ENCODE data around the gene EXOC7. TPM values are rescaled to one million over a fixed set of nuclear protein-coding genes. Genes with fewer than 3 reads are reported as not detected.

Gene EXOC7
- total RNA-seq, 1 experiment from 2014 or later = 126 TPM

DNA sequence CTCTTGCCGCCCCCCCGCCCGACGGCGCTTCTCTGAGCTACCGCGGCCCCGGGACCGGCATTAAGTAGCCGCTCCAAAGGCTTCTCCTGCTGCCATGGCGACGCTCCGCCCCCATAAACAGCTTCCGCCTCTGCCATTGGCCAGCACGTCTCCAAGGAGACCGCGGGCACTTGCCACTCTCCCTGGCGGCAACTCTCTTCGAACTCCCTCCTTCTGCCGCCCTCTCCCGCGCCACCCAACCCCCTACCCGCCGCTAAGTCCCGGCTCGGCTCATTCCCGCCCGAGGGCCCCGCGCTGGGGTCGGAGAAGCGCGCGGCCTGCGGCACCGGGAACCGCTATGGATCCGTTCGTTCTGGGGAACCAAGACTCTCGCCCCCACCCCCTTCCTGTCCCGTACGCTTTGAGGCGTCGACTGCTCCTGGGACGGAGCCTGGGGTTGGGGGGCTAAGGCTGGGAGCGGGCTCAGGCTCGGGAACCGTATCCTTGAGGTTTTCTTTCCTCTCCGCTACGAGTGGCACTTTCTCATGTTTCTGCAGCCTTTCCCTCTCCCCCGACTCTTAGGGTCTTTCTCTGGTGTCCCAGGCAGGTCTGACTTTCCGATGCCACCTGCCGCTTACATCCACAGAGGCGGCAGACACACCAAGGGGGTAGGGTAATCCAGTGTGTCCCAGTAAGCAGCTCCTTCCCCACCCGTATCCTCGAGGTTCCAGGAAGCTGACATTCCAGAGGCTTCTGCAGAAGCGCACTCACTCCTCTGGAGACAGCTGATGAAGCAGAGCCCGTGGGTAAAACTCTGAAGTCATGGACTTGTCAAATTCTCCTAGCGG lies 37.8 kb upstream of the EXOC7 start, which contains the start of gene FOXJ1 (continued):
- TF ChIP-seq USF1 (CRISPR knock-in tag; IDR thresholded peaks at IDR 0.05) = no peak
- TF ChIP-seq, protein P1, sequence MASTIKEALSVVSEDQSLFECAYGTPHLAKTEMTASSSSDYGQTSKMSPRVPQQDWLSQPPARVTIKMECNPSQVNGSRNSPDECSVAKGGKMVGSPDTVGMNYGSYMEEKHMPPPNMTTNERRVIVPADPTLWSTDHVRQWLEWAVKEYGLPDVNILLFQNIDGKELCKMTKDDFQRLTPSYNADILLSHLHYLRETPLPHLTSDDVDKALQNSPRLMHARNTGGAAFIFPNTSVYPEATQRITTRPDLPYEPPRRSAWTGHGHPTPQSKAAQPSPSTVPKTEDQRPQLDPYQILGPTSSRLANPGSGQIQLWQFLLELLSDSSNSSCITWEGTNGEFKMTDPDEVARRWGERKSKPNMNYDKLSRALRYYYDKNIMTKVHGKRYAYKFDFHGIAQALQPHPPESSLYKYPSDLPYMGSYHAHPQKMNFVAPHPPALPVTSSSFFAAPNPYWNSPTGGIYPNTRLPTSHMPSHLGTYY (CRISPR knock-in tag; IDR thresholded peaks at IDR 0.05) = no peak
- peak; percentile 76 for TF ChIP-seq ZNF121 (CRISPR knock-in tag; IDR thresholded peaks at IDR 0.05)
- peak; percentile 36; the same call in 1 of the 2 replicates for TF ChIP-seq TP53 (CRISPR knock-in tag; IDR thresholded peaks at IDR 0.05)
- TF ChIP-seq MYBL2 (CRISPR knock-in tag; IDR thresholded peaks at IDR 0.05) = peak; percentile 74; the same call in 1 of the 2 replicates
- no peak for TF ChIP-seq NR3C1 (CRISPR knock-in tag; conservative IDR thresholded peaks at IDR 0.05; ENCODE audit: low read depth)
- TF ChIP-seq JUN (CRISPR knock-in tag; IDR thresholded peaks at IDR 0.05) = no peak
- no peak for TF ChIP-seq ZNF263 (CRISPR knock-in tag; IDR thresholded peaks at IDR 0.05; ENCODE audit: low read depth)
- TF ChIP-seq, protein P2, sequence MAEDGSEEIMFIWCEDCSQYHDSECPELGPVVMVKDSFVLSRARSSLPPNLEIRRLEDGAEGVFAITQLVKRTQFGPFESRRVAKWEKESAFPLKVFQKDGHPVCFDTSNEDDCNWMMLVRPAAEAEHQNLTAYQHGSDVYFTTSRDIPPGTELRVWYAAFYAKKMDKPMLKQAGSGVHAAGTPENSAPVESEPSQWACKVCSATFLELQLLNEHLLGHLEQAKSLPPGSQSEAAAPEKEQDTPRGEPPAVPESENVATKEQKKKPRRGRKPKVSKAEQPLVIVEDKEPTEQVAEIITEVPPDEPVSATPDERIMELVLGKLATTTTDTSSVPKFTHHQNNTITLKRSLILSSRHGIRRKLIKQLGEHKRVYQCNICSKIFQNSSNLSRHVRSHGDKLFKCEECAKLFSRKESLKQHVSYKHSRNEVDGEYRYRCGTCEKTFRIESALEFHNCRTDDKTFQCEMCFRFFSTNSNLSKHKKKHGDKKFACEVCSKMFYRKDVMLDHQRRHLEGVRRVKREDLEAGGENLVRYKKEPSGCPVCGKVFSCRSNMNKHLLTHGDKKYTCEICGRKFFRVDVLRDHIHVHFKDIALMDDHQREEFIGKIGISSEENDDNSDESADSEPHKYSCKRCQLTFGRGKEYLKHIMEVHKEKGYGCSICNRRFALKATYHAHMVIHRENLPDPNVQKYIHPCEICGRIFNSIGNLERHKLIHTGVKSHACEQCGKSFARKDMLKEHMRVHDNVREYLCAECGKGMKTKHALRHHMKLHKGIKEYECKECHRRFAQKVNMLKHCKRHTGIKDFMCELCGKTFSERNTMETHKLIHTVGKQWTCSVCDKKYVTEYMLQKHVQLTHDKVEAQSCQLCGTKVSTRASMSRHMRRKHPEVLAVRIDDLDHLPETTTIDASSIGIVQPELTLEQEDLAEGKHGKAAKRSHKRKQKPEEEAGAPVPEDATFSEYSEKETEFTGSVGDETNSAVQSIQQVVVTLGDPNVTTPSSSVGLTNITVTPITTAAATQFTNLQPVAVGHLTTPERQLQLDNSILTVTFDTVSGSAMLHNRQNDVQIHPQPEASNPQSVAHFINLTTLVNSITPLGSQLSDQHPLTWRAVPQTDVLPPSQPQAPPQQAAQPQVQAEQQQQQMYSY (CRISPR knock-in tag; IDR thresholded peaks at IDR 0.05) = 0 out of 2 replicates have a peak, but pooled peaks have one; percentile 15
- peak; percentile 55; the same call in 1 of the 2 replicates for TF ChIP-seq TEAD1 (CRISPR knock-in tag; IDR thresholded peaks at IDR 0.05)
- no peak for TF ChIP-seq CREB1 (CRISPR knock-in tag; IDR thresholded peaks at IDR 0.05)
- TF ChIP-seq NFYB (CRISPR knock-in tag; conservative IDR thresholded peaks at IDR 0.05; ENCODE audit: low read depth) = peak; percentile 86
- 0 out of 2 replicates have a peak, but pooled peaks have one; percentile 27 for TF ChIP-seq CREM (CRISPR knock-in tag; IDR thresholded peaks at IDR 0.05)
- TF ChIP-seq E2F5 (CRISPR knock-in tag; IDR thresholded peaks at IDR 0.05) = peak; percentile 79; the same call in 1 of the 2 replicates
- no peak for TF ChIP-seq FOXK1 (CRISPR knock-in tag; IDR thresholded peaks at IDR 0.05)
- TF ChIP-seq, protein P3, sequence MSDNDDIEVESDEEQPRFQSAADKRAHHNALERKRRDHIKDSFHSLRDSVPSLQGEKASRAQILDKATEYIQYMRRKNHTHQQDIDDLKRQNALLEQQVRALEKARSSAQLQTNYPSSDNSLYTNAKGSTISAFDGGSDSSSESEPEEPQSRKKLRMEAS (CRISPR knock-in tag; IDR thresholded peaks at IDR 0.05) = peak; percentile 57; the same call in 1 of the 2 replicates
- 0 out of 2 replicates have a peak, but pooled peaks have one; percentile 48 for TF ChIP-seq KAT7 (CRISPR knock-in tag; IDR thresholded peaks at IDR 0.05; ENCODE audit: borderline replicate concordance)
- peak; percentile 70; the same call in 1 of the 2 replicates for TF ChIP-seq FOXP1 (CRISPR knock-in tag; IDR thresholded peaks at IDR 0.05; ENCODE audit: borderline replicate concordance)
- TF ChIP-seq TCF7 (CRISPR knock-in tag; IDR thresholded peaks at IDR 0.05; ENCODE audit: low read depth) = no peak
- TF ChIP-seq ZBTB21 (CRISPR knock-in tag; IDR thresholded peaks at IDR 0.05; ENCODE audit: borderline replicate concordance) = 0 out of 2 replicates have a peak, but pooled peaks have one; percentile 38
- TF ChIP-seq, protein P4, sequence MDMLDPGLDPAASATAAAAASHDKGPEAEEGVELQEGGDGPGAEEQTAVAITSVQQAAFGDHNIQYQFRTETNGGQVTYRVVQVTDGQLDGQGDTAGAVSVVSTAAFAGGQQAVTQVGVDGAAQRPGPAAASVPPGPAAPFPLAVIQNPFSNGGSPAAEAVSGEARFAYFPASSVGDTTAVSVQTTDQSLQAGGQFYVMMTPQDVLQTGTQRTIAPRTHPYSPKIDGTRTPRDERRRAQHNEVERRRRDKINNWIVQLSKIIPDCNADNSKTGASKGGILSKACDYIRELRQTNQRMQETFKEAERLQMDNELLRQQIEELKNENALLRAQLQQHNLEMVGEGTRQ (CRISPR knock-in tag; IDR thresholded peaks at IDR 0.05) = no peak
- TF ChIP-seq HMGXB4 (CRISPR knock-in tag; IDR thresholded peaks at IDR 0.05) = 0 out of 2 replicates have a peak, but pooled peaks have one; percentile 57
- peak; percentile 62 for TF ChIP-seq FOXP4 (CRISPR knock-in tag; IDR thresholded peaks at IDR 0.05)
- TF ChIP-seq, protein P5, sequence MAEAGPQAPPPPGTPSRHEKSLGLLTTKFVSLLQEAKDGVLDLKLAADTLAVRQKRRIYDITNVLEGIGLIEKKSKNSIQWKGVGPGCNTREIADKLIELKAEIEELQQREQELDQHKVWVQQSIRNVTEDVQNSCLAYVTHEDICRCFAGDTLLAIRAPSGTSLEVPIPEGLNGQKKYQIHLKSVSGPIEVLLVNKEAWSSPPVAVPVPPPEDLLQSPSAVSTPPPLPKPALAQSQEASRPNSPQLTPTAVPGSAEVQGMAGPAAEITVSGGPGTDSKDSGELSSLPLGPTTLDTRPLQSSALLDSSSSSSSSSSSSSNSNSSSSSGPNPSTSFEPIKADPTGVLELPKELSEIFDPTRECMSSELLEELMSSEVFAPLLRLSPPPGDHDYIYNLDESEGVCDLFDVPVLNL (CRISPR knock-in tag; IDR thresholded peaks at IDR 0.05; ENCODE audit: borderline replicate concordance, low read depth) = 0 out of 2 replicates have a peak, but pooled peaks have one; percentile 67
- TF ChIP-seq ZNF423 (CRISPR knock-in tag; IDR thresholded peaks at IDR 0.05) = no peak

Measured in WTC11 (cell line).